ENCODE data around the gene PDE4C. TPM values are rescaled to one million over a fixed set of nuclear protein-coding genes. Genes with fewer than 3 reads are reported as not detected.

The PDE4C gene
- total RNA-seq, 1 experiment from 2014 or later, result 1.8 TPM

- Histone ChIP-seq H3K9ac (ENCODE audit: low read length) (no peak overlapping the region), H3K36me3 (ENCODE audit: low read depth, low read length) (peaks cover under 1% of the 10 kb centered on the region; the same call in 1 of the 2 replicates), H3K27ac (ENCODE audit: low read length) (no peak overlapping the region), H3K4me1 (ENCODE audit: insufficient read depth, low read length) (peaks cover 10% of the 10 kb centered on the region), H3K9me2 (replicated peaks; ENCODE audit: low read length) (no peaks in the 10 kb centered on the region), H4K20me1 (ENCODE audit: low read length) (no peaks in the 10 kb centered on the region), H3K4me2 (ENCODE audit: low read length) (no peak overlapping the region), H3F3A (ENCODE audit: low read length, unreplicated experiment) (no peaks in the 10 kb centered on the region), H3K79me2 (ENCODE audit: low read length) (peaks cover 8% of the 10 kb centered on the region), H3K4me3 (ENCODE audit: low read length) (no peak overlapping the region), H3K9me3 (ENCODE audit: low read length) (no peaks in the 10 kb centered on the region), H3K27me3 (ENCODE audit: low read length) (no peaks in the 10 kb centered on the region), H2AFZ (ENCODE audit: low read length) (no peak overlapping the region)
- intact Hi-C loops (cut with micrococcal nuclease), result no loop called here
- no TSS peak for BruUV-seq (replicated peaks)
- CTCF ChIA-PET, result no interaction called here
- ATAC-seq, result no peak
- DNase-seq, result no peak
- TF ChIP-seq CTCF (conservative IDR thresholded peaks at IDR 0.05; ENCODE audit: low read depth, low read length) (no peak), EZH2 (IDR thresholded peaks at IDR 0.05; ENCODE audit: low read length, unreplicated experiment) (no peak), EZH2phosphoT487 (IDR thresholded peaks at IDR 0.05; ENCODE audit: borderline replicate concordance, low read length) (no peak)
- POLR2A ChIA-PET (ENCODE audit: unreplicated experiment), result no interaction called here
These were observed 29.8 kb downstream of the PDE4C start for GRCh38 chr19:18196511-18196845.

- Histone ChIP-seq H3K4me1 (ENCODE audit: insufficient read depth, low read length) (peaks cover 13% of the 10 kb centered on the region), H3K9me3 (ENCODE audit: low read length) (no peaks in the 10 kb centered on the region), H3K36me3 (ENCODE audit: low read depth, low read length) (no peaks in the 10 kb centered on the region), H3K27ac (ENCODE audit: low read length) (no peak overlapping the region), H4K20me1 (ENCODE audit: low read length) (no peaks in the 10 kb centered on the region), H3K27me3 (ENCODE audit: low read length) (no peaks in the 10 kb centered on the region), H2AFZ (ENCODE audit: low read length) (peak overlapping the region; percentile 64; the same call in 1 of the 2 replicates), H3K4me3 (ENCODE audit: low read length) (peak overlapping the region; percentile 85), H3K9ac (ENCODE audit: low read length) (no peak overlapping the region; the same call in 1 of the 2 replicates), H3K9me2 (replicated peaks; ENCODE audit: low read length) (no peaks in the 10 kb centered on the region), H3K4me2 (ENCODE audit: low read length) (peak overlapping the region; percentile 92), H3K79me2 (ENCODE audit: low read length) (peaks cover 7% of the 10 kb centered on the region), H3F3A (ENCODE audit: low read length, unreplicated experiment) (no peaks in the 10 kb centered on the region)
- POLR2A ChIA-PET (ENCODE audit: unreplicated experiment), result interaction anchor here (0.7 kb wide), 1 partner anchor 81 kb away, joined by 22 read pairs; no protein-coding TSS in a partner anchor
- TF ChIP-seq EZH2 (IDR thresholded peaks at IDR 0.05; ENCODE audit: low read length, unreplicated experiment) (no peak), CTCF (conservative IDR thresholded peaks at IDR 0.05; ENCODE audit: low read depth, low read length) (no peak), EZH2phosphoT487 (IDR thresholded peaks at IDR 0.05; ENCODE audit: borderline replicate concordance, low read length) (no peak)
- ATAC-seq, result no peak
- BruUV-seq (replicated peaks), result no TSS peak
- CTCF ChIA-PET, result interaction anchor here (0.6 kb wide), 1 partner anchor 81 kb away, joined by 3 read pairs; no protein-coding TSS in a partner anchor
- intact Hi-C loops (cut with micrococcal nuclease), result no loop called here
- DNase-seq, result peak; percentile 33
These were observed 31.5 kb downstream of the PDE4C start for GRCh38 chr19:18194554-18195238.

- H3K79me2 ChIP-seq (ENCODE audit: low read length), result peaks cover 7% of the 10 kb centered on the region
- H3K4me3 ChIP-seq (ENCODE audit: low read length), result peak overlapping the region; percentile 85
- H3F3A ChIP-seq (ENCODE audit: low read length, unreplicated experiment), result no peaks in the 10 kb centered on the region
- no peaks in the 10 kb centered on the region for H3K9me2 ChIP-seq (replicated peaks; ENCODE audit: low read length)
- intact Hi-C loops (cut with micrococcal nuclease), result no loop called here
- DNase-seq (no peak), ATAC-seq (no peak)
- H3K9me3 ChIP-seq (ENCODE audit: low read length), result no peaks in the 10 kb centered on the region
- H4K20me1 ChIP-seq (ENCODE audit: low read length), result no peaks in the 10 kb centered on the region
- TF ChIP-seq CTCF (conservative IDR thresholded peaks at IDR 0.05; ENCODE audit: low read depth, low read length) (no peak), EZH2phosphoT487 (IDR thresholded peaks at IDR 0.05; ENCODE audit: borderline replicate concordance, low read length) (no peak), EZH2 (IDR thresholded peaks at IDR 0.05; ENCODE audit: low read length, unreplicated experiment) (no peak)
- H3K27me3 ChIP-seq (ENCODE audit: low read length), result no peaks in the 10 kb centered on the region
- no peaks in the 10 kb centered on the region for H3K36me3 ChIP-seq (ENCODE audit: low read depth, low read length)
- peak overlapping the region; percentile 83 for H3K9ac ChIP-seq (ENCODE audit: low read length)
- H3K4me2 ChIP-seq (ENCODE audit: low read length), result peak overlapping the region; percentile 92
- CTCF ChIA-PET, result no interaction called here
- peaks cover 13% of the 10 kb centered on the region for H3K4me1 ChIP-seq (ENCODE audit: insufficient read depth, low read length)
- H2AFZ ChIP-seq (ENCODE audit: low read length), result peak overlapping the region; percentile 64; the same call in 1 of the 2 replicates
- H3K27ac ChIP-seq (ENCODE audit: low read length), result no peak overlapping the region
- no TSS peak for BruUV-seq (replicated peaks)
- POLR2A ChIA-PET (ENCODE audit: unreplicated experiment), result no interaction called here
These were observed 32.1 kb downstream of the PDE4C start for GRCh38 chr19:18194181-18194530.

All from PC-3 (cell line).